ELR (cell line): ENCODE results near the gene LARGE1.

Experiments
- DNase-seq: peaks from one replicate; pipeline ENCODE4 v3.0.0-alpha.2; 2015; ENCODE audit warnings: low read depth

LARGE1 gene

GRCh38 chr22:33520904-33521780 lies 399.1 kb downstream of the LARGE1 start:
- no peak for DNase-seq

- no peak for DNase-seq
These were observed 400.0 kb downstream of the LARGE1 start for GRCh38 chr22:33519974-33520903.

- no peak for DNase-seq
These were observed 401.0 kb downstream of the LARGE1 start for GRCh38 chr22:33519071-33519973.

- DNase-seq, result no peak
These were observed 401.9 kb downstream of the LARGE1 start for GRCh38 chr22:33518405-33518804.

GRCh38 chr22:33515795-33516194 lies 404.5 kb downstream of the LARGE1 start:
- no peak for DNase-seq

- no peak for DNase-seq
These were observed 406.6 kb downstream of the LARGE1 start for GRCh38 chr22:33513388-33514338.

- no peak for DNase-seq
These were observed 407.4 kb downstream of the LARGE1 start for GRCh38 chr22:33512908-33513307.

- no peak for DNase-seq
These were observed 409.8 kb downstream of the LARGE1 start for GRCh38 chr22:33510429-33510904.

GRCh38 chr22:33504941-33505625 lies 415.2 kb downstream of the LARGE1 start:
- DNase-seq, result no peak

- DNase-seq, result no peak
These were observed 424.2 kb downstream of the LARGE1 start for GRCh38 chr22:33496112-33496511.

- no peak for DNase-seq
These were observed 426.6 kb downstream of the LARGE1 start for GRCh38 chr22:33493476-33494205.

GRCh38 chr22:33492210-33492651 lies 428.0 kb downstream of the LARGE1 start:
- no peak for DNase-seq

GRCh38 chr22:33487041-33487716 lies 433.1 kb downstream of the LARGE1 start:
- no peak for DNase-seq

GRCh38 chr22:33481550-33481949 lies 438.7 kb downstream of the LARGE1 start:
- no peak for DNase-seq

- DNase-seq, result no peak
These were observed 442.9 kb downstream of the LARGE1 start for GRCh38 chr22:33477120-33478111.

- no peak for DNase-seq
These were observed 443.6 kb downstream of the LARGE1 start for GRCh38 chr22:33476716-33477115.

- DNase-seq, result no peak
These were observed 444.1 kb downstream of the LARGE1 start for GRCh38 chr22:33476206-33476605.
